ENCODE measurements around the gene C1QTNF5. TPM values are rescaled to one million over a fixed set of nuclear protein-coding genes. Genes with fewer than 3 reads are reported as not detected.
A peak's percentile ranks its signal among the peaks of the same experiment; 100 is the strongest.

Gene C1QTNF5
- total RNA-seq, 1 donor from 2014 or later: 4.0 TPM

DNA sequence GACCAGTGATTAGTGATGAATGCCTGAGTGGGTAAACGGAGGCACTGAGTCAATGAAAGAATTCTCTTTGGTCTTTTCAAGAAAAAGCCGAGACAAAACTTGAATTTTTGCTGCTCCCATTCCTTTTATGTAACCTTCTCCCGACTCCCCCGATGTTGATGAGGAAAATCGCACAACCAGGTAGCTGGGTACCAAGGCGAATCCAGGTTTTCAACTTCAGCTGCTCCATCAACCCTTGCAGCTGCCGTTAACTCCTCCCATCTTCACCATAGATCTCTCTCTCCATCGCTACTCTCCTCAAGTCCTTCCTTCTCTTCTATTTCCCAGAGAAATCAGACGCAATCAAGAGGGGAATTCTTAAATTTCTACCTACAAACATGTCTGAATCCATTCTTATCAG lies 41.4 kb upstream of the C1QTNF5 start:
- Mint-ChIP-seq H3K36me3 (no peaks in the 10 kb centered on the region), H3K27me3 (peaks cover 7% of the 10 kb centered on the region), H3K27ac (no peak overlapping the region), H3K9me3 (no peaks in the 10 kb centered on the region), H3K4me1 (ENCODE audit: unreplicated experiment) (peaks cover 11% of the 10 kb centered on the region), H3K4me3 (no peak overlapping the region)
- TF ChIP-seq, protein P1, sequence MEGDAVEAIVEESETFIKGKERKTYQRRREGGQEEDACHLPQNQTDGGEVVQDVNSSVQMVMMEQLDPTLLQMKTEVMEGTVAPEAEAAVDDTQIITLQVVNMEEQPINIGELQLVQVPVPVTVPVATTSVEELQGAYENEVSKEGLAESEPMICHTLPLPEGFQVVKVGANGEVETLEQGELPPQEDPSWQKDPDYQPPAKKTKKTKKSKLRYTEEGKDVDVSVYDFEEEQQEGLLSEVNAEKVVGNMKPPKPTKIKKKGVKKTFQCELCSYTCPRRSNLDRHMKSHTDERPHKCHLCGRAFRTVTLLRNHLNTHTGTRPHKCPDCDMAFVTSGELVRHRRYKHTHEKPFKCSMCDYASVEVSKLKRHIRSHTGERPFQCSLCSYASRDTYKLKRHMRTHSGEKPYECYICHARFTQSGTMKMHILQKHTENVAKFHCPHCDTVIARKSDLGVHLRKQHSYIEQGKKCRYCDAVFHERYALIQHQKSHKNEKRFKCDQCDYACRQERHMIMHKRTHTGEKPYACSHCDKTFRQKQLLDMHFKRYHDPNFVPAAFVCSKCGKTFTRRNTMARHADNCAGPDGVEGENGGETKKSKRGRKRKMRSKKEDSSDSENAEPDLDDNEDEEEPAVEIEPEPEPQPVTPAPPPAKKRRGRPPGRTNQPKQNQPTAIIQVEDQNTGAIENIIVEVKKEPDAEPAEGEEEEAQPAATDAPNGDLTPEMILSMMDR (conservative IDR thresholded peaks at IDR 0.05): no peak
- no peak for DNase-seq (ENCODE audit: extremely low spot score, unreplicated experiment)

DNA sequence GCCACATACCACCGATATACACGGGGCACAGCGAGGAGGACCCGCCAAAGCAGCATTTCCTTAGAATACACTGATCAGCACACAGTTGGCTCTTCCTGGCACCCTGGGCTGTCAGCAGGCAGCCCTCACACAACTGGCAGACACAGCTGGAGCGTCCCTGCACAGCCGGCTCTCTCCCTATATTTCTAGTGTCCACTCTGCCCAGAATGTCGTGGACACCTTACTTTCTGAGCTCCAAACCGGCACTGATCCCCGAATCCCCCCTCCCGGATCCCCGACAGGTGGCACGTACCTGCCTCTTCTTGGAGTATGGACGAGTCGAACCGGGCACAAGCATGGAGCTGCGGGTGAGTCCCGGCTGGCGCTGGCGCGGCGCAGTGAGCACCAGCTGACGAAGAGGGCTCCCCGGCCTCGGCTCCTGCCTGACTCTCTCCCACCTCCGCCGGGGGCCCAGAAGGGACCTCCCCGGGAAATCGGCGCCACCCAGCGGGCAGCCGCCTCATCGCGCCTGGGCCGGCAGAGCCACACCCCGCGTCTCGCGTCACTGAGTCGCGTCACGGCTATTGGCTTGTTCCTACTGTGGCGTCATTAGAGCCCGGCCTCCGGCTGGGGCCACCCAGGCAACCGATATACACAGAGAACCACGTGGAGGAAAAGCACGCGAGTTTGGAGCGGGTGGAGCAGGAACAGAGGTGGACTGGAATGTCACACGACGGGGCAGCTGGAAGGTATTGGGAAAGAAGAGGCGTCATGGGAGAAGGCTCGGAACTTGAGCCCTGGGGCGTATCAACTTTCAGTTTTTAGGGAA lies 40.7 kb upstream of the C1QTNF5 start, which contains the start of gene USP2:
Gene USP2 (minus strand): TSS at position 510 of the 808 bp plus-strand sequence. CDS start 8,210 bp downstream, outside the sequence.
- Mint-ChIP-seq H3K27ac (no peak within 1 kb of the TSS), H3K36me3 (no peaks in the 10 kb centered on the region), H3K4me3 (no peak within 1 kb of the TSS), H3K27me3 (peaks cover 7% of the 10 kb centered on the region), H3K9me3 (no peaks in the 10 kb centered on the region), H3K4me1 (ENCODE audit: unreplicated experiment) (peaks cover 15% of the 10 kb centered on the region)
- DNase-seq (ENCODE audit: extremely low spot score, unreplicated experiment): peak; percentile 97
- TF ChIP-seq, protein P1 (conservative IDR thresholded peaks at IDR 0.05): peak; percentile 89

DNA sequence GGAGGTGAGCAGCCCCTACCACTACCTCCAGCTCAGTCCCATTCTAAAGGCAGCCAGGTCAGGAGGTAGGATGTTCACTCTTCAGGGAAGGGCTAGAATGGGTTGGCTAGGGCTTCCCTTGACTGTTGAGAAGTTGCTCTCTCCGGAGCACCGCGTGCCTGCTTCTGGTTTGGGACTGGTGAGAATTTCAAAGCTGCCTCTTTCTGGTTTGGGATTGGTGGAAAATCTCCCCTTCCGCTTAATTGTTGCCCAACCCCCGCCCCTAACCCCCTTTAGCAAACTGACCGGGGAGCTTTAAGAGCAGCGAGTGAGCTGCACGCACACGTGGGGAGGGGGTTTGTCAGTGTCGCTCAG lies 40.1 kb upstream of the C1QTNF5 start:
- TF ChIP-seq, protein P1 (conservative IDR thresholded peaks at IDR 0.05): no peak
- no peak overlapping the region for H3K4me3 Mint-ChIP-seq
- no peaks in the 10 kb centered on the region for H3K9me3 Mint-ChIP-seq
- H3K4me1 Mint-ChIP-seq (ENCODE audit: unreplicated experiment): peaks cover 18% of the 10 kb centered on the region
- peaks cover 7% of the 10 kb centered on the region for H3K27me3 Mint-ChIP-seq
- no peak overlapping the region for H3K27ac Mint-ChIP-seq
- H3K36me3 Mint-ChIP-seq: no peaks in the 10 kb centered on the region
- DNase-seq (ENCODE audit: extremely low spot score, unreplicated experiment): no peak

DNA sequence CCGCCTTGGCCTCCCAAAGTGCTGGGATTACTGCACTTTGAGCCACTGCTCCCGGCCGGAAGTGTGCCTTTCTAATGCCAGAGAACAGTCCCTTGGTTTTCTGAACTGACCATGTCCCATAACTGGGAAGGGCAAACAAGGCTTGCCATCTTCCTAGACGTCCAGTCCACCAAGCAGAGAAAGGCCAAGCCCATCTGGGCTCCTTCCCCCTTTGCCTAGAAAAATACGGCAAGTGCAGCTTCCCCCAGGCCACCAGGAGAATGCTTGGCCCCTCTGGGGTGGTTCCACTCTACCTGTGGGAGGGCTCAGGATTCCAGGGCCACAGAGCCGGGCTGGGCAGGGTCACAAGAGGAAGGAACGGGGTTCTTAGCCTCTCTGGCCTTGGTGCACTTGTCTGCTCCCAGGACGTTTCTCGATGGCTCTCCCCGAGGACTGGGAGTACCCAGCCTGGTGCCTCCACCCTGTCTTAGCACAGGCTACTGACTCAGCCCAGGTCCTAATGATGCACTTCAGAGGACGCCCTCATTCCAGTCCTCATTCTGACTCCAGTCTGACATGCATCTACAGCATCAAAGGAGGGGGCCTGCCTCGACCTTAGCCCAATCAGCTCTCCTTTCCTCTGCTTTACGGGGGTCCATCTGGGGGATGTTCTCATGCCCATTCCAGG lies 39.6 kb upstream of the C1QTNF5 start:
- no peaks in the 10 kb centered on the region for H3K9me3 Mint-ChIP-seq
- TF ChIP-seq, protein P1 (conservative IDR thresholded peaks at IDR 0.05): no peak
- DNase-seq (ENCODE audit: extremely low spot score, unreplicated experiment): peak; percentile 49
- no peak overlapping the region for H3K27ac Mint-ChIP-seq
- no peak overlapping the region for H3K4me3 Mint-ChIP-seq
- H3K27me3 Mint-ChIP-seq: peaks cover 7% of the 10 kb centered on the region
- no peaks in the 10 kb centered on the region for H3K36me3 Mint-ChIP-seq
- peaks cover 21% of the 10 kb centered on the region for H3K4me1 Mint-ChIP-seq (ENCODE audit: unreplicated experiment)

DNA sequence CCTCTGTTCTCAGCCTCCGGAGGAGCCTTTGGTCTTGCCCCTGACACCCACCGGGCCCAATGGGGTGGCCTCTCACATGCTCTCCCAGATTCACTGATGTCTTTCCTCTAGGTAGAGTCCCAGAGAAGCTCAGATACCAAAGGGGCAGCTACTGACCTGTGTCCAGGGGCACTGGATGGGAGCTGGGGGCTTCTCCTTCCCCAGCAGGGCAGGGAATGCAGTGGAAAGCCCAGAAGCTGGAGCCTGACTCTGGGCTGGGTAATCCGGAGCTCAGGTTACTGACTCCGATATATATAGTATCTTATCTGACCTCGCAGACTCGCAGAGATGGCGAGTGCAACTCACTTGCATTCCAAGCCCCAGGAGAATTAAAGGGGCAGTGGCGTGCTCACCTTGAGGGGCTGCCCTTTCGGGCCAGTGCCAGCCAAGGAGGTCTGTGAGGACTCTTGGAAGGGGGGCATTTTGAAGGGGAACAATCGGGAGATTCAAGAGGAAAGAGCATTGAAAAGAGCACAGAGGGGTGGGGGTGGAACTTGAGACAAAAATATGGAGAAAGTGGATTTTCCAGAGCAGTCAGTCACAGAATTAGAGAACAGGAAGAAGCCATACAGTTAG lies 38.3 kb upstream of the C1QTNF5 start:
- Mint-ChIP-seq H3K27me3 (peaks cover 7% of the 10 kb centered on the region), H3K36me3 (no peaks in the 10 kb centered on the region), H3K9me3 (no peaks in the 10 kb centered on the region), H3K4me1 (ENCODE audit: unreplicated experiment) (peaks cover 25% of the 10 kb centered on the region), H3K4me3 (peak overlapping the region; percentile 79), H3K27ac (peak overlapping the region; percentile 83)
- peak; percentile 62 for DNase-seq (ENCODE audit: extremely low spot score, unreplicated experiment)
- TF ChIP-seq, protein P1 (conservative IDR thresholded peaks at IDR 0.05): no peak

All from type B pancreatic cell (in vitro differentiated cells).